ENCODE results near the gene CBX8. TPM values are rescaled to one million over a fixed set of nuclear protein-coding genes. Genes with fewer than 3 reads are reported as not detected.

The CBX8 gene
- total and polyA plus RNA-seq, 2 donors (not counting 3 experiments of a cell fraction or from before 2014, with no cell fraction given), result 0.69 to 3.1 TPM

- no peaks in the 10 kb centered on the region for H3K79me2 ChIP-seq (ENCODE audit: control insufficient read depth, insufficient read depth, low read length)
- TF ChIP-seq JUN (IDR thresholded peaks at IDR 0.05; ENCODE audit: borderline replicate concordance, insufficient read depth, insufficient read length, low read depth), result no peak
- TF ChIP-seq GATA2 (IDR thresholded peaks at IDR 0.05; ENCODE audit: insufficient read depth, insufficient read length, low read depth, low read length), result no peak
- TF ChIP-seq CTCF (IDR thresholded peaks at IDR 0.05; ENCODE audit: extremely low read depth in 1 of 2, insufficient read depth in 1 of 2, low read depth in 1 of 2, low read length in 2 of 2), result no peak
- peak; percentile 64 for TF ChIP-seq POLR2AphosphoS5 (IDR thresholded peaks at IDR 0.05; ENCODE audit: insufficient read depth, low read depth, low read length)
- TF ChIP-seq FOS (IDR thresholded peaks at IDR 0.05; ENCODE audit: borderline replicate concordance, insufficient read depth, low read length), result no peak
- peaks cover 39 to 51% of the 10 kb centered on the region in 2 experiments for H3K27me3 ChIP-seq (ENCODE audit: control insufficient read depth in 2 of 2, insufficient read depth in 2 of 2, low read length in 2 of 2)
- no peaks in the 10 kb centered on the region for H3K9me1 ChIP-seq (replicated peaks; ENCODE audit: control insufficient read depth, extremely low read depth, insufficient read depth, low read length)
- no peaks in the 10 kb centered on the region for H3K9me3 ChIP-seq (replicated peaks; ENCODE audit: control insufficient read depth, insufficient read depth, low read length)
- FAIRE-seq, result peak; percentile 77
- BruUV-seq (replicated peaks), result no TSS peak
- no peaks in the 10 kb centered on the region for H3K36me3 ChIP-seq (ENCODE audit: control insufficient read depth in 2 of 2, extremely low read depth in 1 of 2, insufficient read depth in 2 of 2, low read length in 2 of 2)
- dilution Hi-C loops (cut with MboI; ENCODE audit: extremely low pct_ligation_motif_present, low sequenced_read_pairs), result no loop called here
- ChIA-PET CTCF (interaction anchor here (0.5 to 5.5 kb wide), 34 partner anchors 9 to 280 kb away, joined by 3 to 59 read pairs (median 4); partner anchors contain the start of gene CBX8), POLR2A (interaction anchor here (1.0 kb wide), 1 partner anchor 12 kb away, joined by 4 read pairs; no protein-coding TSS in a partner anchor)
- intact Hi-C loops (cut with micrococcal nuclease), result loop anchor here (5.0 kb wide), 1 partner anchor 88 kb away; no protein-coding TSS in a partner anchor
- H3K4me2 ChIP-seq (ENCODE audit: insufficient read depth, low read length), result peak overlapping the region; percentile 78
- H2AFZ ChIP-seq (ENCODE audit: low read depth, low read length), result peak overlapping the region; percentile 90
- no peak overlapping the region for H3K27ac ChIP-seq (ENCODE audit: insufficient read depth, low read depth, low read length)
- peak; percentile 39 for DNase-seq (ENCODE audit: low read depth, low spot score)
- H4K20me1 ChIP-seq (replicated peaks; ENCODE audit: control insufficient read depth, extremely low read depth, insufficient read depth, low read length), result no peaks in the 10 kb centered on the region
- peak overlapping the region; percentile 45 for H3K9ac ChIP-seq (replicated peaks; ENCODE audit: extremely low read depth, insufficient read depth, low read length)
- peak overlapping the region; percentile 52 to 61 (median 59) for H3K4me3 ChIP-seq (replicated peaks in 1 of 3; ENCODE audit: insufficient read depth in 1 of 3, low read depth in 1 of 3, low read length in 3 of 3)
- peaks cover 11% of the 10 kb centered on the region for H3K4me1 ChIP-seq (ENCODE audit: control insufficient read depth, extremely low read depth, insufficient read depth, low read length)
These were observed 47.2 kb upstream of the CBX8 start for GRCh38 chr17:79843816-79844800.
